ENCODE data around the gene RAD51B. TPM values are rescaled to one million over a fixed set of nuclear protein-coding genes. Genes with fewer than 3 reads are reported as not detected.

RAD51B gene
- polyA plus RNA-seq, 1 donor (not counting 4 experiments of a cell fraction or from before 2014, with no cell fraction given) = 13.3 TPM

GRCh38 chr14:68633131-68633991 is 813.8 kb downstream of the RAD51B start:
- H4K20me1 ChIP-seq (ENCODE audit: control insufficient read depth, extremely low read depth, insufficient read depth, low read length) = no peaks in the 10 kb centered on the region
- H3K9me3 ChIP-seq (ENCODE audit: control insufficient read depth, low read depth, low read length) = no peaks in the 10 kb centered on the region
- no peak overlapping the region for H3K9ac ChIP-seq (ENCODE audit: control insufficient read depth, extremely low read depth, insufficient read depth, low read length)
- H3K4me1 ChIP-seq (ENCODE audit: control insufficient read depth, extremely low read depth, insufficient read depth, low read length) = peaks cover 19% of the 10 kb centered on the region
- H2AFZ ChIP-seq (ENCODE audit: control insufficient read depth, low read length) = no peak overlapping the region
- H3K36me3 ChIP-seq (ENCODE audit: control insufficient read depth in 2 of 2, extremely low read depth in 1 of 2, insufficient read depth in 2 of 2, low read length in 2 of 2) = no peaks in the 10 kb centered on the region
- dilution Hi-C loops (cut with MboI; ENCODE audit: extremely low pct_ligation_motif_present, low sequenced_read_pairs) = no loop called here
- no peaks in the 10 kb centered on the region for H3K27me3 ChIP-seq (ENCODE audit: control insufficient read depth, extremely low read depth, insufficient read depth, low read length)
- H3K4me2 ChIP-seq (ENCODE audit: control insufficient read depth, extremely low read depth, insufficient read depth, low read depth, low read length) = no peak overlapping the region
- H3K4me3 ChIP-seq (ENCODE audit: control insufficient read depth in 2 of 3, extremely low read depth in 1 of 3, insufficient read depth in 2 of 3, low read depth in 1 of 3, low read length in 3 of 3) = no peak overlapping the region
- TF ChIP-seq CTCF (optimal IDR thresholded peaks at IDR 0.05 in 1 of 3, IDR thresholded peaks at IDR 0.05 in 1 of 3, conservative IDR thresholded peaks at IDR 0.05 in 1 of 3; ENCODE audit: extremely low read depth in 1 of 3, insufficient read depth in 2 of 3, low read length in 3 of 3) (no peak), EZH2 (IDR thresholded peaks at IDR 0.05; ENCODE audit: low read length) (no peak)
- no peak overlapping the region for H3K27ac ChIP-seq (ENCODE audit: control insufficient read depth, insufficient read depth, low read length)
- no peak for FAIRE-seq
- no peak for DNase-seq (ENCODE audit: low read depth, low spot score)
- H3K9me1 ChIP-seq (ENCODE audit: control insufficient read depth, extremely low read depth, insufficient read depth, low read length) = no peaks in the 10 kb centered on the region
- H3K79me2 ChIP-seq (ENCODE audit: control insufficient read depth, insufficient read depth, low read length) = no peaks in the 10 kb centered on the region

- H3K9ac ChIP-seq (ENCODE audit: control insufficient read depth, extremely low read depth, insufficient read depth, low read length) = no peak overlapping the region
- FAIRE-seq (no peak), DNase-seq (ENCODE audit: low read depth, low spot score) (no peak)
- no peak overlapping the region for H3K27ac ChIP-seq (ENCODE audit: control insufficient read depth, insufficient read depth, low read length)
- no peaks in the 10 kb centered on the region for H3K27me3 ChIP-seq (ENCODE audit: control insufficient read depth, extremely low read depth, insufficient read depth, low read length)
- dilution Hi-C loops (cut with MboI; ENCODE audit: extremely low pct_ligation_motif_present, low sequenced_read_pairs) = no loop called here
- H3K36me3 ChIP-seq (ENCODE audit: control insufficient read depth in 2 of 2, extremely low read depth in 1 of 2, insufficient read depth in 2 of 2, low read length in 2 of 2) = no peaks in the 10 kb centered on the region
- H2AFZ ChIP-seq (ENCODE audit: control insufficient read depth, low read length) = no peak overlapping the region
- H3K4me3 ChIP-seq (ENCODE audit: control insufficient read depth in 2 of 3, extremely low read depth in 1 of 3, insufficient read depth in 2 of 3, low read depth in 1 of 3, low read length in 3 of 3) = no peak overlapping the region
- H3K79me2 ChIP-seq (ENCODE audit: control insufficient read depth, insufficient read depth, low read length) = no peaks in the 10 kb centered on the region
- H3K9me1 ChIP-seq (ENCODE audit: control insufficient read depth, extremely low read depth, insufficient read depth, low read length) = no peaks in the 10 kb centered on the region
- no peaks in the 10 kb centered on the region for H4K20me1 ChIP-seq (ENCODE audit: control insufficient read depth, extremely low read depth, insufficient read depth, low read length)
- TF ChIP-seq EZH2 (IDR thresholded peaks at IDR 0.05; ENCODE audit: low read length) = no peak
- TF ChIP-seq CTCF (optimal IDR thresholded peaks at IDR 0.05 in 1 of 3, IDR thresholded peaks at IDR 0.05 in 1 of 3, conservative IDR thresholded peaks at IDR 0.05 in 1 of 3; ENCODE audit: extremely low read depth in 1 of 3, insufficient read depth in 2 of 3, low read length in 3 of 3) = no peak
- H3K4me2 ChIP-seq (ENCODE audit: control insufficient read depth, extremely low read depth, insufficient read depth, low read depth, low read length) = no peak overlapping the region
- H3K4me1 ChIP-seq (ENCODE audit: control insufficient read depth, extremely low read depth, insufficient read depth, low read length) = peaks cover 10% of the 10 kb centered on the region
- H3K9me3 ChIP-seq (ENCODE audit: control insufficient read depth, low read depth, low read length) = no peaks in the 10 kb centered on the region
These were observed 814.8 kb downstream of the RAD51B start for GRCh38 chr14:68634332-68634731.

Data from keratinocyte (primary cell).